Left lung (tissue), 10 donors: ENCODE data around the gene SLC25A6. TPM values are rescaled to one million over a fixed set of nuclear protein-coding genes. Genes with fewer than 3 reads are reported as not detected.
"Not testable (repeated sequence)": the region's sequence is repeated elsewhere in the genome, so short reads cannot be mapped to it uniquely, and the experiment has no call there.

Source experiments
- ATAC-seq: fragments of 200-7000 bp; cut with Tn5 transposase; one replicate; pipeline ENCODE4 v1.9.1; 2020; ENCODE audit warnings: moderate library complexity
- DNase-seq, 4 donors: peaks; one replicate each; pipeline ENCODE4 v3.0.0-alpha.2; 2013 to 2020
- H3K27ac ChIP-seq, 2 donors: fragments of 200-600 bp; sonication (generic) in 1 of 2; one replicate each; pipeline versions ENCODE4 v1.5.0 to v1.8.0; 2020 to 2021
- H3K27me3 ChIP-seq, 2 donors: fragments of 200-600 bp; sonication (generic) in 1 of 2; one replicate each; pipeline versions ENCODE4 v1.5.0 to v1.8.0; 2020 to 2021
- H3K36me3 ChIP-seq, 2 donors: fragments of 200-600 bp; sonication (generic) in 1 of 2; one replicate each; pipeline versions ENCODE4 v1.5.0 to v1.8.0; 2020 to 2021
- H3K4me1 ChIP-seq, 2 donors: fragments of 200-600 bp; one replicate each; pipeline ENCODE4 v1.8.0; 2021
- H3K4me3 ChIP-seq, 2 donors: fragments of 200-600 bp; sonication (generic) in 1 of 2; one replicate each; pipeline versions ENCODE4 v1.5.0 to v1.8.0; 2020 to 2021; ENCODE audit warnings: mild to moderate bottlenecking in 1 of 2
- H3K9me3 ChIP-seq, 2 donors: fragments of 200-600 bp; sonication (generic) in 1 of 2; one replicate each; pipeline versions ENCODE4 v1.5.0 to v1.8.0; 2020 to 2021
- CTCF ChIP-seq, 2 donors: fragments of 200-600 bp; sonication (generic) in 1 of 2; IDR thresholded peaks; one replicate each; pipeline versions ENCODE4 v1.5.0 to v1.8.0; 2021; ENCODE audit warnings: antibody characterized with exemption in 2 of 2
- intact Hi-C, 2 donors: fragments of 100-400 bp; cut with DNase I; formaldehyde crosslinking; loops; one replicate each; pipeline versions ENCODE4 v1.11.2 to v1.14.2; 2022
- polyA plus RNA-seq, 6 donors: library from polyadenylated mRNA; unstranded; fragments of 120-200 nt; gene quantifications; one replicate each; pipeline ENCODE4 v1.2.1, GENCODE V29; 2013; ENCODE audit not compliant: insufficient read length in 6 of 6
- total RNA-seq, 2 donors: library from RNA; stranded (reverse); fragmentation: NEBNext Ultra II Directional; extraction: Animal tissue kit (Norgen Biotek cat#: 25700); gene quantifications; one replicate each; pipeline ENCODE4 v1.2.1, GENCODE V29; 2021
- donor health status: DM: no; HTN: yes; CAD: no.
- donor health status: DM: no; HTN: no; CAD: no.

The SLC25A6 gene
- total and polyA plus RNA-seq, 8 donors: 285 to 559 (median 392) TPM

DNA sequence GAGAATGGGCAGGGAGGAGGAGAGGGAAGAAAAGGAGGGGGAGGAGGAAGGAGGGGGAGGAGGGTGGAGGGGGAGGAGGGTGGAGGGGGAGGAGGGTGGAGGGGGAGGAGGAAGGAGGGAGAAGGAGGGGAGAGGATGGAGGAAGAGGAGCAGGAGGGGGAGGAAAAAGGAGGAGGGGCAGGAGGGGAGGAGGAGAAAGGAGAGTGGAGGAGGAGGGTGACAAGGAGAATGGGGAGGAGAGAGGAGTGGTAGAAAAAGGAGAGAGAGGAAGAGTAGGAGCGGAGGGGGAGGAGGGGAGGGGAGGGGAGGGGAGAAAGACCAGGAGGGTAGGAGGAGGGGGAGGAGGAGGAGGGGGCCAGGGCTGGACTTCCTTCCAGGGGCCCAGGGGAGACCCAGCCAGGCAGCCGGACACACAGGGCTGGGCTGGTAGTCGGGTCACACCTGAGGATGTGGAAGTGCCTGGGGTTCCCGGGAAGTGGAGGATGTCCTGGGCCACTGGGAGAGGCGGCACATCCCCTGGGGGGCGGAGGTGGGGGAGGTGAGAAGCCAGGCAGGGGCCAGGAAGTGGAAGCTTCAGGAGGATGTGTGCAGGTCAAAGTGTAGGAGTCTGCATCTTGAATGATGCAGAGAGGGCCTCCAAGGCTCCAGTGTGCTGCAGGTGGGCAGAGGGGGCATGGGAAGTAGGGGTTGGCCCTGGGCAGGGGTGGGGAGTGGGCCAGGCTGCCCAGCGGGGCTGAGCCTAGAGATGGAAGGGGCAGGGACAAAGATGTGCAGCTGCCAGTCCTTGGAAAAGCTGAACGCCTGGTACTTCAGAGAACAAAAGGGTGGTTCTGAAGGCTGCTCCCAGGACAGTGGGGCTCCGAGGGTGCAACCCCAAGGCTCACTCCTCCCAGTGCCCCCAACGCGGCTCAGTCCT lies 36.5 kb downstream of the SLC25A6 start:
- no peaks in the 10 kb centered on the region for H3K27me3 ChIP-seq
- peaks cover 0 to 35% of the 10 kb centered on the region in 2 donors for H3K36me3 ChIP-seq
- no peaks in the 10 kb centered on the region for H3K4me1 ChIP-seq
- ATAC-seq (no peak), DNase-seq (no peak)
- no peak overlapping the region for H3K4me3 ChIP-seq
- no peak overlapping the region for H3K27ac ChIP-seq
- intact Hi-C loops: no loop called here
- H3K9me3 ChIP-seq: peaks cover 0 to 13% of the 10 kb centered on the region in 2 donors
- TF ChIP-seq CTCF (IDR thresholded peaks at IDR 0.05): no peak

GRCh38 chrX:1354036-1355019 lies 37.6 kb downstream of the SLC25A6 start:
- ATAC-seq (no peak), DNase-seq (no peak)
- Histone ChIP-seq H3K4me1 (no peaks in the 10 kb centered on the region), H3K4me3 (no peak overlapping the region), H3K9me3 (peaks cover 0 to 13% of the 10 kb centered on the region in 2 donors), H3K36me3 (peaks cover 0 to 40% of the 10 kb centered on the region in 2 donors), H3K27me3 (no peaks in the 10 kb centered on the region), H3K27ac (no peak overlapping the region)
- no peak for TF ChIP-seq CTCF (IDR thresholded peaks at IDR 0.05)
- intact Hi-C loops: no loop called here

DNA sequence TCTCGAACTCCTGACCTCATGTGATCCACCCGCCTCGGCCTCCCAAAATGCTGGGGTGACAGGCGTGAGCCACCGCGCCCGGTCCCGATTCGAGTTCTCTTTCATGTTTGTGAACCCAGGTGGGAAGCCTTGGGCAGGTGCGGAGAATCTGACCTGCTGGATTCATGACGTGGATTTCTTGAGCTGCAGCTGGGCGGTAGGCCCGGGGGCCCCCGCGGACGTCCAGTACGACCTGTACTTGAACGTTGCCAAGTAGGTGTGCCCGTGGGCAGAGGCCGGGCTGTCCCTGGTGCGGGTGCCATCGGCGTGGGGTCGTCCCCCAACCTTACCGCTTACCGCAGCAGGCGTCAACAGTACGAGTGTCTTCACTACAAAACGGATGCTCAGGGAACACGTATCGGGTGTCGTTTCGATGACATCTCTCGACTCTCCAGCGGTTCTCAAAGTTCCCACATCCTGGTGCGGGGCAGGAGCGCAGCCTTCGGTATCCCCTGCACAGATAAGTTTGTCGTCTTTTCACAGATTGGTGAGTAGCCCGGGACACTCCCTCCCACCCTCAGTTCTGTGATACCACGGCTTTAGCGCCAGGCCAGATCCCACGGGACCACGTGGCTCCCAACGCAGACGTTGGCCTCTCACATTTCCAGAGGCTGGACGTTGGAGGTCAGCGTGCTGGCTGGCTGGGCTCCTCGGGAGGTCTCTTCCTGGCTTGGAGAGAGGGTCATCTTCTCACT lies 39.8 kb downstream of the SLC25A6 start:
- intact Hi-C loops: no loop called here
- Histone ChIP-seq H3K4me3 (no peak overlapping the region), H3K27me3 (no peaks in the 10 kb centered on the region), H3K27ac (no peak overlapping the region), H3K36me3 (peaks cover 0 to 18% of the 10 kb centered on the region in 2 donors), H3K9me3 (no peaks in the 10 kb centered on the region), H3K4me1 (no peaks in the 10 kb centered on the region)
- TF ChIP-seq CTCF (IDR thresholded peaks at IDR 0.05): no peak
- ATAC-seq (no peak), DNase-seq (no peak)

- H3K27ac ChIP-seq, DNase-seq, H3K4me1 ChIP-seq, H3K9me3 ChIP-seq, H3K27me3 ChIP-seq, ATAC-seq, intact Hi-C loops, H3K4me3 ChIP-seq: not testable (repeated sequence)
- peaks cover 0 to 26% of the 10 kb centered on the region in 2 donors for H3K36me3 ChIP-seq
Measured at GRCh38 chrX:1349606-1350005, 42.3 kb downstream of the SLC25A6 start.

DNA sequence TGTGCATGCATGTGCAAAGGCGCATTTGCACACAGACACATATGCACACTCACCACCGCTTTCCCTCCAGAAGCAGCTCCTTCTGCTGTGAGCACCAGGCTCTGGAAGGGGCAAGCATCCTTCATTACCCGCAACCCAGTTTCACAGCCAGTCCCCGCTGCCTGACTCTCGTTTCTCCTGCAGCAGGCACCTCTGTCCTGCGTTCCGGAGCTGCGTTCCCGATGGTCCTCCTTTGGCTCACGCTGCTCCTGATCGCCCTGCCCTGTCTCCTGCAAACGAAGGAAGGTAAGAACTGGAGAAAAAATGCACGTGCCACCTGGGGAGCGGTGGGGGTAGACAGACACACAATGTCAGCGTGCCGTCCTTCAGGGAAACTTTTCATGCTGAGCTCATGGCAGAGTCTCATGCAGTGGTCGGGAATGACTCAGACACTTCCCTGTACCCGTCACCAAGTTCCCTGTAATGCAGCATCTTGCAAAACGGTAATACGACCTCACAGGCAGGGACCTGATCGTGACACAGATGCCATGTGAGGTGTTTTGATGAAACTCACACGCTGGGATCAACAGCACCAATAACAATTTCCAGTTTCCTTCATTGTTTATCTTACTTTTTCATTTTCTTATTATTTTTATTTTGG lies 50.2 kb downstream of the SLC25A6 start:
- Histone ChIP-seq H3K27me3 (no peaks in the 10 kb centered on the region), H3K4me3 (no peak overlapping the region), H3K36me3 (peaks cover 0 to 16% of the 10 kb centered on the region in 2 donors), H3K9me3 (peaks cover 0 to 9% of the 10 kb centered on the region in 2 donors), H3K27ac (no peak overlapping the region), H3K4me1 (peaks cover 0 to 24% of the 10 kb centered on the region in 2 donors)
- ATAC-seq (no peak), DNase-seq (peak in 1 of 4 donors; percentile 66)
- intact Hi-C loops: no loop called here
- TF ChIP-seq CTCF (IDR thresholded peaks at IDR 0.05): no peak
